Tibial artery (tissue), 4 donors: ENCODE results near the gene RPS18.

Source experiments
- DNase-seq, 2 donors: peaks; one replicate each; pipeline ENCODE4 v3.0.0-alpha.2; 2019
- H3K27ac ChIP-seq, 2 donors: fragments of 200-600 bp; sonication (generic) in 1 of 2; 1 replicate in 1 of 2; 2 replicates in 1 of 2; pipeline ENCODE4 v1.5.1; 2018 to 2019; ENCODE audit warnings: mild to moderate bottlenecking in 1 of 2
- H3K27me3 ChIP-seq, 2 donors: fragments of 200-600 bp; sonication (generic) in 1 of 2; one replicate each; pipeline versions ENCODE4 v1.5.1 to v1.6.0; 2016 to 2019
- H3K36me3 ChIP-seq, 3 donors: fragments of 200-600 bp; sonication (generic) in 2 of 3; one replicate each; pipeline ENCODE4 v1.5.1; 2016 to 2019; ENCODE audit warnings: mild to moderate bottlenecking in 2 of 3
- H3K4me1 ChIP-seq, 4 donors: fragments of 200-600 bp; sonication (generic) in 2 of 4; 1 replicate in 3 of 4; 2 replicates in 1 of 4; pipeline ENCODE4 v1.5.1; 2016 to 2019
- H3K4me3 ChIP-seq, 2 donors: fragments of 200-600 bp; sonication (generic) in 1 of 2; 1 replicate in 1 of 2; 2 replicates in 1 of 2; pipeline ENCODE4 v1.5.1; 2018 to 2019; ENCODE audit warnings: mild to moderate bottlenecking in 2 of 2
- H3K9me3 ChIP-seq, 3 donors: fragments of 200-600 bp; sonication (generic) in 1 of 3; one replicate each; pipeline ENCODE4 v1.5.1; 2016 to 2019
- intact Hi-C: fragments of 100-400 bp; cut with DNase I; formaldehyde crosslinking; loops from one replicate; pipeline ENCODE4 v1.15.0; 2023; ENCODE audit warnings: low total_unique reads
- TF ChIP-seq, protein P1 (sequence below), 2 experiments: fragments of 200-600 bp in 1 of 2; fragments of 450-650 bp in 1 of 2; IDR thresholded peaks; one replicate each; pipeline ENCODE4 v1.5.1; 2017 to 2019; ENCODE audit warnings: antibody characterized with exemption in 2 of 2, mild to moderate bottlenecking in 1 of 2, moderate library complexity in 1 of 2

Gene RPS18

DNA sequence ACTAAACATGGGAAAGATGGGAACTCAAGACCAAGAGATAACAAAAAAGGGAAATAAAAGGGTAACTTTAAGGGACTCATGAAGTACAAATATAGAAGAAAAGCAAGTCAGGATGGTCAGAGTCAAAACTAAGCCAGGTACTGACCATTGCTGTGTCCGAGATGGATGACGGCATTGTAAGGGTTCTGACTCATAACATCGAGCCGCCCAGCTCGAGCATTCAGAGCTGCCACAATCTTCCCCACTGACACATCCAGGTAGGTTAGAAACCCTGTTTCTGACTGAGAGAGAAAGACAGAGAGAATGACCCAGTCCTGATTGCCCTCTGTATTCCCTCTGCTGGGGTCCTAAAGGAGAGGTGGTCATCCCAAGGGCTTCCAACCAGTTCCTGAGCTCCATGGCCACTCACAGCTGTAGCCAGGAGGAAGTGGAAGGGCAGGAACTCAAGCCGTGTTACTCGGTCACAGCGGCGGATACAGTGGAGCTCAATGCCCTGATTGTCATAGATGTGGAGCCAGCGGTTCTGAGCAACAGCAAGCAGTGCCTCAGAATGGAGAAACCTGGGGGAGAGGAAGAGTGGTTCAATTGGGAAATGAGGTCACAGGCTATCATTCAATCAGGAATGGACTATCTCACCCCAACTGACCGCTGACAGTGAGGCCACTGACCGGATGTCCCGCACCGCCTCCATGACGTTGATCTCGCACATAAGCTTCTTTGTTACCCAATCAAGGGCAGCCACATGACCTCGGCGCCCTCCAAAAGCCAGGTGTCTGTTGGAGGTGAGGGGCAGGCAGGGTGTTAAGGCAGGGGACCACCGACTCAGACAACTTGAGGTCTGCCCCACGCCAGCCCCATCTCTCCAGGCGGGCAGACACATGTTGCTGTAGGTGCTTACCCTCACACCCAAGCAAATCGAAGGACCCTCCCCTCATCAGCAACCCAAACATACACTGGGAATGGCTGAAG, 15.4 kb downstream of the RPS18 start:
- H3K36me3 ChIP-seq: peaks cover 26 to 65% (median 53%) of the 10 kb centered on the region in 3 donors
- no peak overlapping the region for H3K4me3 ChIP-seq

DNA sequence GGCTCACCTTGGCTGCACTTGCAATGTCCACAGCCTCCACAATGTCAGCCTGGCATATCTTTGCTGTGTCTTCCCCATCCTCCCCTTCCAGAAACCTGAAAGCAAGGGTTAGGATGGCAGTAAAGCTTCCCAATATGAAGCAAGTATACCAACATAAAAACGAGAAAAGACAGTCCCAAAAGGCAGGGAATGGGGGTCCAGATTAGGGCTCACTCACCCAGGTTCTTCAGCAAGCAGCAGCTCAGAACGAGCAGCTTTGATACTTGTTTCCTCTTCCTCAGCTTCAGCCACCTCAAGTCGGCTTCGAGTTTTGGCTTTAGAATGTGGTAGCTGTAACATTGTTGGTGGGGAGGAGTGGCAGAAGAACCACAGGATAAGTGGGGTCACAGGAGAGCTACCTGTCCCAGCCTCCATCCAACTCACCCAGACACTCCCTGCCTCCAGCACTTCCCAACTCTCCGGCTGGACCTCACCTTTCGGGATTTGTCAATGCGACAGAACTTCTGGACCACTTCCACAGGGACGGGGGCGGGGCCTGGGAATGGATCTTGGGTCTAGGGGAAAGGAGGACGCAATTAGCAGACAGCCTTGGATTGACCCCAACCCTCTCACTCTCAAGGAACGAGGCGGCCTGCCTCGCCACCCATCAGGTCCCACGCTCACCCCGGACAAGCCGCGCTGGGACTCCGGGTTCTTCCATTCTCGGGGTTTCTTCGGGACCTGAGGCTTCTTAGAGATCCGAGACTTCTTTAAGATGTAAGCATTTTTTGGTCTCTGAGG, 16.5 kb downstream of the RPS18 start:
- DNase-seq: no peak
- Histone ChIP-seq H3K4me1 (peaks cover 4 to 25% (median 22%) of the 10 kb centered on the region in 4 donors), H3K4me3 (peak overlapping the region; percentile 73 to 79), H3K36me3 (peaks cover 31 to 66% (median 54%) of the 10 kb centered on the region in 3 donors), H3K27ac (peak overlapping the region; percentile 69 to 81), H3K9me3 (no peaks in the 10 kb centered on the region), H3K27me3 (no peaks in the 10 kb centered on the region)
- intact Hi-C loops: no loop called here
- TF ChIP-seq, protein P1, sequence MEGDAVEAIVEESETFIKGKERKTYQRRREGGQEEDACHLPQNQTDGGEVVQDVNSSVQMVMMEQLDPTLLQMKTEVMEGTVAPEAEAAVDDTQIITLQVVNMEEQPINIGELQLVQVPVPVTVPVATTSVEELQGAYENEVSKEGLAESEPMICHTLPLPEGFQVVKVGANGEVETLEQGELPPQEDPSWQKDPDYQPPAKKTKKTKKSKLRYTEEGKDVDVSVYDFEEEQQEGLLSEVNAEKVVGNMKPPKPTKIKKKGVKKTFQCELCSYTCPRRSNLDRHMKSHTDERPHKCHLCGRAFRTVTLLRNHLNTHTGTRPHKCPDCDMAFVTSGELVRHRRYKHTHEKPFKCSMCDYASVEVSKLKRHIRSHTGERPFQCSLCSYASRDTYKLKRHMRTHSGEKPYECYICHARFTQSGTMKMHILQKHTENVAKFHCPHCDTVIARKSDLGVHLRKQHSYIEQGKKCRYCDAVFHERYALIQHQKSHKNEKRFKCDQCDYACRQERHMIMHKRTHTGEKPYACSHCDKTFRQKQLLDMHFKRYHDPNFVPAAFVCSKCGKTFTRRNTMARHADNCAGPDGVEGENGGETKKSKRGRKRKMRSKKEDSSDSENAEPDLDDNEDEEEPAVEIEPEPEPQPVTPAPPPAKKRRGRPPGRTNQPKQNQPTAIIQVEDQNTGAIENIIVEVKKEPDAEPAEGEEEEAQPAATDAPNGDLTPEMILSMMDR (IDR thresholded peaks at IDR 0.05): no peak

More for the DNA sequence above, 15.4 kb downstream of the RPS18 start:
- Histone ChIP-seq H3K27ac (no peak overlapping the region), H3K27me3 (no peaks in the 10 kb centered on the region), H3K4me1 (peaks cover 4 to 25% (median 22%) of the 10 kb centered on the region in 4 donors), H3K9me3 (no peaks in the 10 kb centered on the region)
- TF ChIP-seq, protein P1 (IDR thresholded peaks at IDR 0.05): no peak
- intact Hi-C loops: no loop called here
- no peak for DNase-seq

DNA sequence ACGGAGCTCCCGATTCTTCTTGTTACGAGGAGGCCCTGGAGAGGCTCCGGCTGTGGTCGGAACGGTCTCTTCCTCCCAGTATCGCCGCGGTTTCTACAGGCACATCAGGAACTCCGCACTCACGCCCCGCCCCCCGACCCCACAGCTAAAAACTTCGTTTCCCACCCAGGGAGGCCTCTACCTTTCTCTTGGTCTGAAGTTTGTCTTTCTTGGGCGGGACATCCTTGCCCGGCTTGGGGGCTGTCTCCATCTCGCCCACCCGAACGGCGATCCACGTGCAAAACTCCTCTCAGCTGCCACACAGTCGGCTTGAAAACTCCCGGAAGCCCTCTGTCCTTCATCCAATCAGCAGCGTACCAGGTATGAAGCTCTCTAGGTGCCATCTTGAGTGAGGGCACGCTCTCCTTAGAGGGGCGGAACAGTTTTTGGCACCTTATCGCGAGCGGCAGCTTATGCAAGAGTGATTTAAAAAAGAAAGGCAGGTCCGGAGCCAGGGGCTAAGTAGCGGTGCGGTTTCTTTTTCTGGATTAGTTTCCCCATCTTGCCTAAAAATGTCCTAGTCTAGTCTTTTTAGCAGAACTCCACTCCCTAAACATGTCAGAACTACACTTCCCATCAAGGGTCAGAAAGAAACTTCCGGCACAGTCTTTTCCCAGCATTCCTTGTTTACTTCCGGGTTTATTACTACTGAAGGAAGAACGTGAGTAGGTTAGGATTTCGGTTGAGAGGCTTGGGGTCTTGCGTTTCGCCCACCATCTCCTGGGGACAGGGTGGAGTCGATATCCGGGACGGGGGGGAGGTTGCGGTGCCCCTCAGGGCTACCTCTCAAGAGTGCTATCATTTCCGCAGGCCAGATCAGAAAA, 17.3 kb downstream of the RPS18 start, which contains the start of the genes PFDN6 and WDR46:
Gene PFDN6, plus strand, starts transcription at position 681 of the 863 bp plus-strand sequence. CDS start 256 bp downstream, outside the sequence.
Gene WDR46, minus strand, starts transcription at position 319 of the 863 bp plus-strand sequence. Its CDS starts 69 bp downstream, at position 250.
- intact Hi-C loops: no loop called here
- DNase-seq: peak; percentile 84 to 90
- TF ChIP-seq, protein P1 (IDR thresholded peaks at IDR 0.05): no peak
- Histone ChIP-seq H3K9me3 (no peaks in the 10 kb centered on the region), H3K36me3 (peaks cover 34 to 66% (median 54%) of the 10 kb centered on the region in 3 donors), H3K27ac (peak within 1 kb of the TSS; percentile 69 to 81), H3K4me3 (peak within 1 kb of the TSS; percentile 73 to 79), H3K27me3 (no peaks in the 10 kb centered on the region), H3K4me1 (peaks cover 4 to 25% (median 22%) of the 10 kb centered on the region in 4 donors)

DNA sequence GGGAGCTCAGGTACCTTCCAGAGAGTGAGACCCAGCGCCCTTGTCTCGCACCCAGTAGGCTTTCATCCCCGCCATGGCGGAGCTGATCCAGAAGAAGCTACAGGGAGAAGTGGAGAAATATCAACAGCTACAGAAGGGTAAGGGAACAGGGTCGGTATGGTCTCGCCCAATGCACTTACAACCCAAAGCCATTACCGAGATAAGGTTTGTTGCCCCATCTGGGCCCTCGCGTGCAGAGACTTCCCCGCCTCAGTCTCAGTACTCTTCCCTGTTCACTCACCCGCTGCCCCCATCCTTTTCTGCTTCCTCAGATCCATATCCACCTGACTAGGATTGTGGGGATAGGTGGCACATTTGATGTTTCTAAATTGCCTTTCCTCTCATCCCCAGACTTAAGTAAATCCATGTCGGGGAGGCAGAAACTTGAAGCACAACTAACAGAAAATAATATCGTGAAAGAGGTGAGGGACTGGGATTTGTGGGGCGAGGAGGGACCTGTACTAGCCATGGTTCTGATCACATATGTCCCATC, 18.0 kb downstream of the RPS18 start:
- intact Hi-C loops: loop anchor here (10.0 kb wide), 1 partner anchor 125 kb away; the partner anchor contains the start of genes CUTA and PHF1
- peaks cover 4 to 25% (median 22%) of the 10 kb centered on the region in 4 donors for H3K4me1 ChIP-seq
- H3K9me3 ChIP-seq: no peaks in the 10 kb centered on the region
- no peaks in the 10 kb centered on the region for H3K27me3 ChIP-seq
- peak overlapping the region; percentile 69 to 81 for H3K27ac ChIP-seq
- H3K36me3 ChIP-seq: peaks cover 34 to 67% (median 54%) of the 10 kb centered on the region in 3 donors
- TF ChIP-seq, protein P1 (IDR thresholded peaks at IDR 0.05): no peak
- DNase-seq: no peak
- H3K4me3 ChIP-seq: peak overlapping the region; percentile 73 to 79
